NCI-H2227 treated with DMSO at 0.1 percent for 48 hours (cell line): ENCODE data around the gene OSMR.
"Not testable (repeated sequence)": the region's sequence is repeated elsewhere in the genome, so short reads cannot be mapped to it uniquely, and the experiment has no call there.

ENCODE experiments used
- DNase-seq: peaks from one replicate; lab custom pipeline; 2025; lab: John Stamatoyannopoulos, UW

OSMR gene

DNA sequence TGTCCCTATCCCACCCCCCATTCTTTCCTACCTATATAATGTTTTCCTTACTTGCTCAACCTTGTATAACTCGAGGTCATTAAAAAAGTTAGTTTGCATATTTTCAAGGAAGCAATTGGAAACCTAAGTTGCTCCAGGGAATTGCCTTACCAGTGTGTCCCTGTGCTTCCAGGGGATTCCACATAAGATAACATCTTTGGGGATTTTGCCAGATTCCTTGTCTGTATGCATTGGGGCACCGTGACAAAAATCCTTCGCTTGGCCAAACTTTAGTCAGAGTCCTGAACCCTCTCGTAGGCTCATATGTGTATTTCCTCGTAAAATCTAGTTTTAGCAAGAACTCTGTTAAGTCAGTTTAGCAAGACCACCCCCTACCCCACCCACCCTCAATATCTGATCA is 14.7 kb upstream of the OSMR start:
- no peak for DNase-seq

DNA sequence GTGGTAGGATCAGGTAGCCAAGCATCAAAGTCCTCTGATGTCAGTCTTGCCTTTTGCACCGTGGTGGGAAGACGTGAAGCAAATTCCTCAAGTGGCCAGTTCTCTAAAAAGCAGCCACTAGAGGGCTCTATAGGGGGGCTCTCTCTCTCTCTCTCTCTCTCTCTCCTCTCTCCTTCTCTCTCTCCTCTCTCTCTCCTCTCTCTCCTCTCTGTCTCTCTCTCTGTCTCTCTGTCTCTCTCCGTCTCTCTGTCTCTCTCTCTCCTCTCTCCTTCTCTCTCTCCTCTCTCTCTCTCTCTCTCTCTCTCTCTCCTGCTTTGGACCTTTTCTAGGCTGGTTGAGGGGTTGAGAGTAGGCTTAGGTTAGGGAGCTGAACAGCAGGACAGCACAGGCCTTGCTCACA is 13.9 kb upstream of the OSMR start:
- no peak for DNase-seq

DNA sequence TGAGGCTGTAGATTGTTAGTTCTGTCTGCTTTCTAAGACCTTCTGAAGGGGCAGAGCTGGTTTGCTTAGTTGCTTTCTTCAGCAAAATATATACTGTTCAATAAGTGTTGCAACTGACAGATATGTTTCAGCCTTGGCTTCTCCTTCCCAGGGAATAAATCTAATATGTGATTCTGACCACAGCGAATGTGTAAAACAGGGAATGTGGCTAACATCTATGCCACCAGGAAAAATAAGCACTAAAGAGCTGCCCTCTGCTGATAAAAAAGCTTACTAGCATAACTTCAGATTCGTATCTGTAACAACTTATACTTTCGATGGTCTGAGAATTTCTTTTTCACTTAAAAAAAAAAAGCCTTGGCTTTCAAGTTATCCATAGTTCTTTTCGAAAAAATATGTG is 13.0 kb upstream of the OSMR start:
- DNase-seq, result no peak

DNA sequence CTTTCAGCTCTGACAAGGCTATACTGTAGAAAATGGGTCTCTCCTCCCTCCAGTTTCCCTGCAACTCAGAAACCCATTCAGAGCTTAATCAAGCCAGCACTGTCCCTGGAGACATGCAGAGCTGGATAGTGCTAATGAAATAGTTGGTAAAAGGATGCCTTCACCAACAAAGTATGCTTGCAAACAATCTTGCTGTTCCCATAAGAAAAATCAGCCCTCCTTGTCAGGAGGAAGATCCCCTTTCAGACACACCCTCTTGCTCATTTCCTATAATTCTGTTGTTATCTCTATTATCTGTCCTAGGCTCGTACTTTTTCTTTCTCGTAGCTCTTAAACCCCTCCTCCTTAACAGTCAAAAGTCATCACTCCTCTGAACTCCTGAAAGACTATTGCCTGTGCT is 9.9 kb upstream of the OSMR start:
- no peak for DNase-seq

DNA sequence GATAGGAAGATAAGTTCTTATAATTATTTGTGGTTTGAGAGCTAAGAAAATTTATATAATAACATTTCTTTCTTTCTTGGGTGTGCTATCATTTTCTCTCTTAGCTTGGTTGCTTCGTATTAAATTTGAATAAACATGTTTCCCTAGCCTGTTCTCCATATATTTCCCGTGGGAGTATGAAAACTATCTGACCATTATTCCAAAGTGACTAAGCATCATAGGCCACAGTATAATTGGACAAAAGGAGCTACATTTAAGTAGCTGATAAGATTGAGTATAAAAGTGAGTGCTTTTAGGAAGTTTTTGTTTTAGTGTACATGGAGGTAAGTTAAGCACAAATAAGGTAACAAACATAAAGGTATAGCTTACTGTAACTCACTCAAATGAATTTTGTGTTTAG is 8.4 kb upstream of the OSMR start:
- no peak for DNase-seq

DNA sequence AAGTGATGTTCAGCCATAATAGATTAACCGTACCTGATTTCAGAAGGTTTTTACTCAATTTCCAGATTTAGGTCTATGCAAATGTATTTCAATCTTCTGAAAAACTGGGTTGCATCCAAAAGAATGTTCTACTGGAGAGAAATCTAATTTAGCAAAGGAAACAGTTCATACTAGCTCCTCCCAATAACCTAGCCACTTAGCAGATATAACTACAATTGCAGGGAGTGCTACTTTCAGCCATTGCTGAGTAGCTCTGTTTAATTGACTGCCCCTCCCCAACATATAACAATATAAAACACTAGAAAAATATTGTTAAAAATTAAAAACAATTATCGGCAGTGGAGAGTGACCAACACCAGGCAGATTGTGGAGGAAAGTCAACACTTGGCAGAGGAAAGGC is 7.9 kb upstream of the OSMR start:
- DNase-seq, result no peak

DNA sequence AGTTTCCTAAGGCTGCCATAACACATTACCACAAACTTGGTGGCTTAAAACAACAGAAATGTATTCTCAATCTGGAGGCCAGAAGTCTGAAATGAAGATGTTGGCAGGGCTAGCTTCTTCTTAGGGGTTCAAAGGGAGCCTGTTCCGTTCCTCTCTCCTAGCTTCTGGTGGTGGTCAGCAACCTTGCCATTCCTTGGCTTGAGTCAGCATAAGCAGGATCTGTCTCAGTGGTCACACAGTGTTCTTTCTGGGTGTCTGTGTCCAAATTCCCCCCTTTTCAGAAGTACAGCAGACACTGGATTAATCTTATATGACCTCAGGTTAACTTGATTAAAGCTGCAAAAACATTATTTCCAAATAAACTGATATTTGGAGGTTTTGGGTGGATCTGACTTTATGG is 2.1 kb upstream of the OSMR start:
- no peak for DNase-seq

DNA sequence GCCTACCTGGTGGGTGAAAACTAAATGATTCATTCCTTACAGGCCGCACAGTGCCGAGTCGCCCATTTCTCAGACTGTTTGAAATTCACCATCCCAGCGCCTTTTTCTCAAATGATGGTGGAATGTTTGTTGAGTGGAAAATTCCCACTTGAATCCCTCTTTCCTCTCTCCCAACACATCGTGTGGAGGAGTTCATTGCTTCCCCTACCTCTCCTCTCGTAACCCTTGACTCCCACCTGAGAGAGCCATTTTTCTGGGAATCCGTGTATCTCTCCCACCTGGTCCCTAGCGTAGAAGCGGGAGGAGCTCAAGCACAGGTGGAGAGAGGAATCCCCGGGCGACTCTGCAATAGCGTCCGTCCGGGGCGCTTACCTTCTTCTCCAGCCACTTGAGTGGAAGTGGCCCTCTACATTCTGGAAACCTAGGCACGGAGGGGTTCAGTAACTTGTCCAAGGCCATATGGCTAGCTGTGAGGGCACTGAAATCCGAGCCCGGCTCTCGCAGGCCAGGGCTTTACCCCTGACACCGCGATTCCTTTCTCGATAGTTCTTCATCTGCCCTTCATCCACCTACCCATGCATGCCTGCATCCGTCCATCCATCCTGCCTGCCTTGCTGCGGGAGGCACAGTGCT is 683 bp downstream of the OSMR start:
- DNase-seq, result no peak

DNA sequence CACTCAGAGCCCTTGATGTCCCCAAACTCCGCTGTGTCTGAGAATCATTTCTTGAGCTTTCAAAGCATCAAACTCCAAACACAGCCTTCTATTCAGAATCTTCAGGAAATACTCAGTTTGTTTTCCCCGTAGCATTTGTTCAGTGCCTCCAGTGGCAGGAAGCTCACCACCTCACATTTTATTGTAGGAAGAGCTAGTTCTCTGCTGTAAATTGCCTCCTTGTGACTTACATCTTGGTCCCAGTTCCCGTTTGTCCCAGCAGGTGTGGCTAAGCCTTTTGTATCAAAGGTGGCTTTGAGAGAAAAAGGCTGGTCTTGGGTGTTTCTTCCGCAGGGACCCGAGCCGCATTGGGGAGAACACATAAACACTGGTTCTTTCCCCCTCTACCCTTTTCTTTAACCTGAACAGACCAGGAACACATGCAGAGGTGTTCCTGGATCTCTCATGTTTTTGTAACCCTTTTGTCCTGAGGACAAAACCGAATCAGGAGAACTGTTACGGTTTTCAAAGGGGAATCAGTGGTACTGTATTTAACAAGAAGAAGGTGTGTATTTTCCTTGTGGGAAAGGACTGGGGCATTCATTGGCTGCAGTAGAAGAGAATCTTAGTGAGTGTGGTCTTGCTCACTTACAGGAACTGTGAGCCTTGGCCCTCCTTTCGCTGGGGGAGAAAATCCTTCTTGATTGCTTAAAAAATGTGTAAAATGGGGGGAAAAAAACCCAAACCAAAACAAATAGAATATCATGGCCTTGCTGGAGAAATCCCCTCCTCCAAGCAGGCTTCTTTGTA is 1.9 kb downstream of the OSMR start:
- no peak for DNase-seq

DNA sequence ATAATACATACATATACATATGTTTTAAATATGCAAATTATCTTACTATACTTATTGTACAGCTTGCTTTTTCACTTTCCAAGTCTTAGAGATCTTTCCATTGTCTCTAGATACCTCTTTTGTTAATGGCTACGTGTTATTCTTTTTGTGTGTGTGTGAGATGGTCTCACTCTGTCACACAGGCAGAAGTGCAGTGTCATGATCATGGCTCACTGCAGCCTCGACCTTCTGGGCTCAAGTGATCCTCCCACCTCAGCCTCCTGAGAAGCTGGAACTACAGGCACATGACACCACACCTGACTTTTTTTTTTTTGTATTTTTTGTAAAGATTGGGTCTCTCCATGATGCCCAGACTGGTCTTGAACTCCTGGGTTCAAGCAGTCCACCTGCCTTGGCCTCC is 2.8 kb downstream of the OSMR start:
- no peak for DNase-seq

DNA sequence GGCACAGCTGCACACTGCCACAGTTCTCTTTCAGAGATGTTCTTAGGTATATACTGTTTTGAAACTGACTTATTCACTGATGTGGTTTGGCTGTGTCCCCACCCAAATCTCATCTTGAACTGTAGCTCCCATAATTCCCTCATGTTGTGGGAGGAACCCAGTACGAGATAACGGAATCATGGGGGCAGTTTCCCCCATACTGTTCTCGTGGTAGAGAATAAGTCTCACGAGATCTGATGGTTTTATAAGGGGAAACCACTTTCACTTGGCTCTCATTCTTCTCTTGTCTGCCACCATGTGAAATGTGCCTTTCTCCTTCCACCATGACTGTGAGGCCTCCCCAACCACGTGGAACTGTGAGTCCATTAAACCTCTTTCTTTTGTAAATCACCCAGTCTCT is 5.8 kb downstream of the OSMR start:
- not testable (repeated sequence) for DNase-seq

DNA sequence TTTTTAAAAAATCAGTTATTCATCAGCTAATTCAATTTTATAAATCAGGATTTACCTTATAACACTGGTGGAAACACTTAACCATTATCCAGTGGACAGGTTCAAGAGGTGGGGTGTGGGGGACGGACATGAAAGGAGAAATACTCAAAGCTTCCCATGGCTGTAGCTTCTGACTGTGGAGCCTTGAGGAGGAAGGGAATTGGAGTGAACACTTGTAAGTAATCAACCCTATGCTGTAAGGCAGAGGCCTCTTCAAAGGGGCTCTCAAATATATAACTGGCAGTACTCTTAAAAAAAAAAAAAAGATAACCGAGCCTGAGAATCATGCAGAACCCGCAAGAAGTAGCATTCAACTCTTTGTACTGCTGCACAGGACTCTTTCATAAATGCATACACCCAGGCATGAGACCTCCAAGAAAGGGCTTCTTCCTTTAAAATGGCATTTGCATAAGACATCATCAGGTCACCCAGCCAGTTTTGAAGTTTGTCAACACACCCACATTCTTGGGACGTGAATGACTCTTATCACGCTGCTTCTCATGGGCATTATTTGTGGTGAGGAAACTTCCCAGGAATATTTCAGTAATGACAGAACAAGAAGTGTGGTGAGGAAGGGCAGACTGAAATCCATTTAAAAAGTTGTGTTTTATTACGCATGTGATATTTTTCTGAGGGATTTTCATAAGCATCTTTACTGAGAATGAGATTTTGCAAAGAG is 8.1 kb downstream of the OSMR start:
- DNase-seq, result no peak

DNA sequence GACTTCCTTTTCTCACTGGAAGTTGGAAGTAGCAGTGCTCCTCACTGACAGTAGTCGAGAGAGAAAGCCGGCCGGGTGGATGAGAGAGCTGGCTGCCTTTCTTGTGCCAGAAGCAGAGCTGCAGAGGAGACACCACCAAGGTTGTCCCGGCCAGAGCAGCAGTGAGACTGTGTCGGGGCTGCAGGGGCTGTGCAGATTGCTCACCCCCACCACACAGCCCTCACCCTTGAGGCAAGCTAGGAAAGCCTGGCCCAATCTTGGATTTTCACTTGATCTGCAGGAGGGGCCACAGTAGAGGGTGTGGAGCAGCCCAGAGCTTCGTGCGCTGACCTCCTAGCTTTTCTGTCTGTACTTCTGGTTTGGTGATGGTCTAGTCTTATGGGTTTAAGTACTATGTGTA is 9.1 kb downstream of the OSMR start:
- DNase-seq, result no peak

DNA sequence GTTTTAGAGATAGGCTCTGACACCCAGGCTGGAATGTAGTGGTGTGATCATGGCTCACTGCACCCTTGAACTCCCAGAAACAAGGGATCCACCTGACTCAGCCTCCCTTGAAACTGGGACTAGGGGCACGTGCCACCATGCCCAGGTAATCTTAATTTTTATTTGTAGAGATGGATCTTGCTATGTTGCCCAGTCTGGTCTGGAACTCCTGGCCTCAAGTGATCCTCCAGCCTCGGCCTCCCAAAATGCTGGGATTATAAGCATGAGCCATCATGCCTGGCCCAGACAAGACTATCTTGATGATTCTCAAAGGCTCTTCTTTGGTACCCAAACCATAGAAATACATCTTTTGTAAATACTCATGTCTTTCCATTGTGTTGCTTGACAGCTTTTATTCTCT is 10.8 kb downstream of the OSMR start:
- DNase-seq, result no peak

DNA sequence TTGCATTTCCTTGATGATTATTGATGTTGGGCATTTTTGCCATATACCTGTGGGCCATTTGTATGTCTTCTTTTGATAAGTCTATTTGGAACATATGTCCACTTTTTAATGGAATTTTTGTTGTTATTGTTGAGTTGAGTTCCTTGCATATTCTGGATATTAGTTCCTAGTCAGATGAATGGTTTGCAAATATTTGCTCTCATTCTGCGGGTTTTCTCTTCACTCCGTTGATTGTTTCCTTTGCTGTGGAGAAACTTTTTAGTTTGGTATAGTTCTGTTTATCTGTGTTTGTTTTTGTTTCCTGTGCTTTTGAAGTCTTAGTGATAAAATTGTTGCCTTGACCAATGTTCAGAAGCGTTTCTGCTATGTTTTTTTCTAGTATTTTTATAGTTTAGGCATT is 13.0 kb downstream of the OSMR start:
- DNase-seq, result no peak

DNA sequence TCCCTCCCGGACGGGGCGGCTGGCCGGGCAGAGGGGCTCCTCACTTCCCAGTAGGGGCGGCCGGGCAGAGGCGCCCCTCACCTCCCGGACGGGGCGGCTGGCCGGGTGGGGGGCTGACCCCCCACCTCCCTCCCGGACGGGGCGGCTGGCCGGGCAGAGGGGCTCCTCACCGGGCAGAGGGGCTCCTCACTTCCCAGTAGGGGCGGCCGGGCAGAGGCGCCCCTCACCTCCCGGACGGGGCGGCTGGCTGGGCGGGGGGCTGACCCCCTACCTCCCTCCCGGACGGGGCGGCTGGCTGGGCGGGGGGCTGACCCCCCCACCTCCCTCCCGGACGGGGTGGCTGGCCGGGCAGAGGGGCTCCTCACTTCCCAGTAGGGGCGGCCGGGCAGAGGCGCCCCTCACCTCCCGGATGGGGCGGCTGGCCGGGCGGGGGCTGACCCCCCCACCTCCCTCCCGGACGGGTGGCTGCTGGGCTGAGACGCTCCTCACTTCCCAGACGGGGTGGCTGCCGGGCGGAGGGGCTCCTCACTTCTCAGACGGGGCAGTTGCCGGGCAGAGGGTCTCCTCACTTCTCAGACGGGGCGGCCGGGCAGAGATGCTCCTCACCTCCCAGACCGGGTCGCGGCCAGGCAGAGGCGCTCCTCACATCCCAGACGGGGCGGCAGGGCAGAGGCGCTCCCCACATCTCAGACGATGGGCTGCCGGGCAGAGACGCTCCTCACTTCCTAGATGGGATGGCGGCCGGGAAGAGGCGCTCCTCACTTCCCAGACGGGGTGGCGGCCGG is 16.4 kb downstream of the OSMR start:
- DNase-seq, result not testable (repeated sequence)

DNA sequence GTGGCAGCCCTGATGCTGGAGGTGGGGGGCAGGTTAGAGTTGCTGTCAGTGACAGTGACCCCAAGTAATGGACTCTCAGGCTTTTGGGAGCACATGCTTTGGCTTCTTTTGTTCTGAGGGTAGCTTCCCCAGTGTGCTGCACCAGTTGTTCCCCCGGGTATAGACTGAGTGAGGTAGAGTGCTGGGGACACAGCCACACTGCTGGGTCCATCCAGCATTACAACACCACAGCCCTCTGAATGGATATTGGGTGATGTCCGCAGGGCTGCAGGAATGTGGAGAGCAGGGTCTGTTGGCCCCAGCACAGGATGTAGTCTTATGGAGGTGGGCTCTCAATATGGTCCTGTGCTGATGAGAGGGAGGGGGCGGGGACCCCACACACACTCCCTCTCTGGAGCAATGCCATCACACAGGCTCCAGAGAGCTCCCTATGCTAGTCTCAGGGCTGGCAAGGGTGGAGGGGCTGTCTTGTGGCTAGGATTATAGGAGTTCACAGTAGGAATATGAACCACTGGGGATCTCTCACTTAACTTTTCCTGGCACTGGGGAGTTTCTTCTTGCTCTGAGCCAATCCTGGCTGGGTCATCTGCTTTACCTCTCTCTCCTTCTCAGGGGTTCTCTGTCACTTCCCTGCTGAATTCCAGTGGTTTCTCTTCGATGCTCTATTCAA is 20.7 kb downstream of the OSMR start:
- DNase-seq, result no peak

DNA sequence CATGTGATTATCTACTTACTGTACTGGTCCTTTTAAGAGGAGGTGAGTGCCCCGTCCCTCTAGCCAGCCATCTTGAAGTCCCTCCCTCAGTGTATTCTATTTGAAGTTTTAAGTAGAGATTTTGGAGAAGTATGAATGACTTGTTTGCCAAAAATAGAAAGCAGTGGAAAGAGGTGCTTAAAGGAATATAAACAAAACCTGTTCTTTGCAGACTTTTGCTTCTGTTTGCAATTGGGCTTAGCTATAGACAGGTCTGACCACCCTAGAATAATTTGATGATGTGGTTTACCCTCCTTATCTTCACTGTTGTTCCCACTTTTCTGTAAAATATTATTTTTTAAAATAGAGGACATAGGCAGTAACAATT is 21.2 kb downstream of the OSMR start:
- no peak for DNase-seq

DNA sequence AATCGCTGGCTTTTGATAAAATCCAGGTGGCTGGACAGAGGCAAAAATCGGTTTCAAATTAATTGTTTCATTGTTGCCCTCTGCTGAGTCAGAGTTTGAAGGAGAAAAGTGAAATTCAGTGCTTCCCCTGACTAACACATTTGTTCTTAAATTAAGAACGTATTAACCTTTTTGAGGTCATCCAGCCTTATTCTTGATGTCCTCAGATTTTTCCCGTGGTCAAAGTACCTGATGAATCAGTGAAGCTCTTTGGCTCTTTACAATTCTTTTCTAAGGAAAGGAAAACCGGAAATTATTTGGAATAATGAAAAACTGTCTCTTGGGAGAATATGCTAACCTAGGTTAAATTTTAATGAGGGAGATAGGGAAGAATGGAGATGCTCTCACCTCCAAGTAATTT is 21.6 kb downstream of the OSMR start:
- DNase-seq, result no peak

DNA sequence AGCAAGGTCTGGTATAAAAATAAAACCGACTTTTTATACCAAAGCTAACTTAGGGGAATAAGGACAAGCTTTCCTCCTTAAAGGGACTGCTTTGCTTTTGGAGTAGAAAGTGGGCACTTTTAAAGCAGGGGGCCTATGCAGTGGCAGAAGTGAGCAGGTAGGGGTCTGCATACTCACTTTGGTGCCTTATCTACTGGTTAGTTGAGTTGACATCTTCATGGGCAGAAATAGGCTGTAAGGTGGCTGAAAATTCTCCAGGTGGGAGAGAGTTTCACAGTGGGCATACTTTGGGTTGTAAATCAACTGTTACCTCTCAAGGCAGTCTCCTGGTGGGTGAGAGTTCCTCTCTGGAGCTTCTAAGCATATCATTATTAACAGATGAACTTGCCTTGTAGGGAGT is 24.8 kb downstream of the OSMR start:
- no peak for DNase-seq

DNA sequence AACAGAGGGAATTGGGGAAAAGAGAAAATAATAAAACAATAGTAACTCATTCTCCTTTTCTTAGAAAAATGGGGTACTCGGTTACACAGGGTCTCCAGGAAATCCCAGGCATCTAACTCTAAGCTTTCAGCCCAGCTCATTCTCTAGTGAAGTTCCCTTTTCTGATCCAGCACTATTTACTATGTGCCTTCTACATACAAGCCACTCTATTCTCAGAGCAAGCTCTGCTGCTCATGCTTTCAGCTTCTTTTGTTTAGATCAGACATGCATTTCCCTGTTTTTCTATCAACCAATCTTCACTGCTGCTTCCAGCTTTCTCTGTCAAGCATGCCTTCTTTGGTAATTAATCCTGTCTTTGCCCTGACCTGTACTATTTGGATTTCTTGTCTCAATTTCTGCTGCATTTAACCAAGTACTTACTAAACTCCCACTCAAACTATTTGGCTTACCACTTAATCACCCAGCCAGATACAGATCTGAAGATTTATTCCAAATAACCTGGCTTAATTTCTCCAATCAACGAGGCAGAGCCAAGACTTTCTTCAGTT is 25.3 kb downstream of the OSMR start:
- DNase-seq, result no peak
